GM19193 (cell line): ENCODE data around the gene UBTD1.

ENCODE experiments used
- POLR2A ChIP-seq: IDR thresholded peaks from 4 replicates; pipeline ENCODE4 v1.6.1; 2011; ENCODE audit not compliant: insufficient read depth, insufficient read length; ENCODE audit errors: extremely low read depth

Gene UBTD1

GRCh38 chr10:97583476-97583875 is 84.8 kb downstream of the UBTD1 start:
- no peak for TF ChIP-seq POLR2A

GRCh38 chr10:97584060-97584797 is 85.5 kb downstream of the UBTD1 start, which contains the start of gene HOGA1:
HOGA1 (plus strand) TSS chr10:97584389; CDS start chr10:97584704, 315 bp downstream.
- TF ChIP-seq POLR2A = no peak

- TF ChIP-seq POLR2A = no peak
Observed at GRCh38 chr10:97584798-97585438, 86.2 kb downstream of the UBTD1 start.

- no peak for TF ChIP-seq POLR2A
Observed at GRCh38 chr10:97585439-97585811, 86.7 kb downstream of the UBTD1 start.

- no peak for TF ChIP-seq POLR2A
Observed at GRCh38 chr10:97587183-97587582, 88.5 kb downstream of the UBTD1 start.

- no peak for TF ChIP-seq POLR2A
Observed at GRCh38 chr10:97589479-97589878, 90.8 kb downstream of the UBTD1 start, which contains the start of gene C10orf62. C10orf62 (plus strand) TSS chr10:97589721; CDS start chr10:97589898, 177 bp downstream.

- no peak for TF ChIP-seq POLR2A
Observed at GRCh38 chr10:97590082-97590747, 91.5 kb downstream of the UBTD1 start.

- no peak for TF ChIP-seq POLR2A
Observed at GRCh38 chr10:97590748-97591495, 92.2 kb downstream of the UBTD1 start.

- TF ChIP-seq POLR2A = no peak
Observed at GRCh38 chr10:97593421-97593820, 94.7 kb downstream of the UBTD1 start.

- no peak for TF ChIP-seq POLR2A
Observed at GRCh38 chr10:97596101-97597082, 97.7 kb downstream of the UBTD1 start.

GRCh38 chr10:97597778-97598177 is 99.1 kb downstream of the UBTD1 start:
- TF ChIP-seq POLR2A = no peak

GRCh38 chr10:97598407-97599271 is 99.9 kb downstream of the UBTD1 start:
- TF ChIP-seq POLR2A = no peak

GRCh38 chr10:97599272-97599619 is 100.5 kb downstream of the UBTD1 start:
- TF ChIP-seq POLR2A = no peak

GRCh38 chr10:97600616-97601015 is 101.9 kb downstream of the UBTD1 start:
- TF ChIP-seq POLR2A = no peak
